Body of pancreas (tissue), 4 donors: ENCODE measurements around the gene SLC24A5.

Experiments
- POLR2A ChIP-seq, 3 donors: fragments of 450-650 bp; IDR thresholded peaks; one replicate each; pipeline ENCODE4 v1.6.1; 2016; ENCODE audit warnings: antibody characterized with exemption in 3 of 3, mild to moderate bottlenecking in 2 of 3
- TF ChIP-seq, protein P1 (sequence below), 7 experiments: fragments of 450-650 bp in 4 of 7; fragments of 200-600 bp in 3 of 7; sonication (generic) in 3 of 7; IDR thresholded peaks; one replicate each; pipeline ENCODE4 v1.5.1; 2016 to 2019; ENCODE audit warnings: antibody characterized with exemption in 7 of 7

DNA sequence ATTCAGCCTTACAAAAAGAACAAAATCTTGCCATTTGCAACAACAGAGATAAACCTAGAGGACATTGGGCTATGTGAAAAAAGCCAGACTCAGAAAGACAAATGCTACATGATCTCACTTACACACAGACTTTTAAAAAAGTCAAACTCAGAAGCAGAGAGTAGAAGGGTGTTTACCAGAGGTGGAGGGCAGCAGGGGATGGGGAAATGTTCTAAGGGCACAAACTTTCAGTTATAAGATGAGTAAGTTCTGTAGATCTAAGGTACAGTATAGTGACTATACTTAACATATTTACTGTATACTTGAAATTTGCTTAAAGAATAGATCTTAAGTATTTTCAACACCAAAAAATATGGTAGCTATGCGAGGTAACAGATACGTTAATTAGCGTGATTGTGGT is 54.3 kb downstream of the SLC24A5 start:
- TF ChIP-seq, protein P1, sequence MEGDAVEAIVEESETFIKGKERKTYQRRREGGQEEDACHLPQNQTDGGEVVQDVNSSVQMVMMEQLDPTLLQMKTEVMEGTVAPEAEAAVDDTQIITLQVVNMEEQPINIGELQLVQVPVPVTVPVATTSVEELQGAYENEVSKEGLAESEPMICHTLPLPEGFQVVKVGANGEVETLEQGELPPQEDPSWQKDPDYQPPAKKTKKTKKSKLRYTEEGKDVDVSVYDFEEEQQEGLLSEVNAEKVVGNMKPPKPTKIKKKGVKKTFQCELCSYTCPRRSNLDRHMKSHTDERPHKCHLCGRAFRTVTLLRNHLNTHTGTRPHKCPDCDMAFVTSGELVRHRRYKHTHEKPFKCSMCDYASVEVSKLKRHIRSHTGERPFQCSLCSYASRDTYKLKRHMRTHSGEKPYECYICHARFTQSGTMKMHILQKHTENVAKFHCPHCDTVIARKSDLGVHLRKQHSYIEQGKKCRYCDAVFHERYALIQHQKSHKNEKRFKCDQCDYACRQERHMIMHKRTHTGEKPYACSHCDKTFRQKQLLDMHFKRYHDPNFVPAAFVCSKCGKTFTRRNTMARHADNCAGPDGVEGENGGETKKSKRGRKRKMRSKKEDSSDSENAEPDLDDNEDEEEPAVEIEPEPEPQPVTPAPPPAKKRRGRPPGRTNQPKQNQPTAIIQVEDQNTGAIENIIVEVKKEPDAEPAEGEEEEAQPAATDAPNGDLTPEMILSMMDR (IDR thresholded peaks at IDR 0.05), result no peak
- no peak for TF ChIP-seq POLR2A (IDR thresholded peaks at IDR 0.05)
